ENCODE results near the gene IFI27L1.

The IFI27L1 gene

DNA sequence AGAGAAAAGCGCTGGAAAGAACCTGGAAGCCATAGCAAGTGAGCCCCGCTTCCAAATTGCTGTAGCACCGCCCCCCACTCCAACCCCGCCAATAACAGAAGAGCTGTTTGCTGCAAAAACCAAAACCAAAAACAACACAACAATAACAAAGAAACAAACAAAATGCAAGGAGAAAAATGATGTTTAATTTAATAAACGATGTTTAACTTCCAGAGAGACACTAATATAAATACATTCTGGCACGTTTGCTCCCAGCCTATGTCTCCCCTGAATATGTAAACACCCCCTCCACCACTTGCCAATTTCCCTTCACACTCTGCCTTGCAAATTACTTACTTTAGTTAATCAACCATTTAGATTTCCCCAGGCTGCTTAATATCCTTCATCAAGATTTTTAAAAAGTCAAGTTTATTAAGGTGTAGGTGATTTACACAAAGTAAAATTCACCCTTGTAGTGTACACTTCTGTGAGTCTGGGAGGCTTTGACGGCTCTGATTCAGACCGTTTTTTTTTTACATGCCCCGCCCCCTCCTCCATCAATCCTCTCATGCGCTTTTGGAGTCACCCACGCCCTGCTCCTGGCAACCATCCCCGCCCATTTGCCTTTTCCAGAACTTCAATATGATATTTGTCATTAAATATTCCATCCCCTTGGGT, 48.8 kb downstream of the IFI27L1 start:
- FAIRE-seq: peak; percentile 26
- no peak for DNase-seq (ENCODE audit: insufficient read length, low spot score)

DNA sequence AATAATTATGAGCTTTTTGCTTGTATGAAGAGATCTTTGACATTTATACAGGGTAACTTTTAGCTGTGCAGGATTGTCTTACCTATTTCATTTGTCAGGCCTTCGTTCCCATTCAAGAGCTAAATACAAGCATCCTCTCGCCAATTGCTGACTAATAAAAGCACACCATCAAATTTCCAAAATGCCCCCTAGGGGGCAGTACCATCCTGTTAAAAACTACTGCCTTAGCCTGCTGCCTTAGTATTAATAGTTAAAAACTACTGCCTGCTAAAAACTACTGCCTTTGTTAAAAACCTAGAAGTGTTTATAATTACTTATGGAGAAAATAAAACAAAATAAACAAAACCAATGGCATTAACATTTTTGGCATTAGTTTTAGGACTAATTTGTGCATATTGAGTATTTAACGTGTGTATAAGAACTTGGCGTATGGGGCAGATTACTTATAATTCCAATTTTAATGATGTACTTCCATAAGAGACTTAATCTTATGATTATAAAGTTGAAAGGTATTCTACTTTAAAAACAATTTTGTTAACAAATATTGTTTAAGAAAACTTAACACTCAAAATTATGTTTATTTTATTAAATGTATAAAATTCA, 51.3 kb downstream of the IFI27L1 start:
- FAIRE-seq: peak; percentile 85
- DNase-seq (ENCODE audit: insufficient read length, low spot score): no peak

DNA sequence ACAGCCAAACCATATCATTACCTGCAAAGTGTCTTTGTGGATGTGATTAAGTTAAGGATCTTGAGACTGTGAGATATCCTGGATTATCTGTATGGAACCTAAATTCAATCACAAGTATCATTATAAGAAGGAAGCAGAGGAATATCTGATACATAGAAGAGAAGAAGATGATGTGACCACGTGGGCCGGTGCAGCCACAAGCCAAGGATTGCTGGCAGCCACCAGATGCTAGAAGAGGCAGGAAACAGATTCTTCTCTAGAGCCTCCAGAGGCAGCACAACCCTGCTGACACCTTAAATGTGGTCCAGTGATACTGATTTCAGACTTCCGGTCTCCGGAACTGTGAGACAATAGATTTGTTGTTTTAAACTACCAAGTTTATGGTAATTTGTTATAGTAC, 54.4 kb downstream of the IFI27L1 start:
- FAIRE-seq: no peak
- DNase-seq (ENCODE audit: insufficient read length, low spot score): no peak

DNA sequence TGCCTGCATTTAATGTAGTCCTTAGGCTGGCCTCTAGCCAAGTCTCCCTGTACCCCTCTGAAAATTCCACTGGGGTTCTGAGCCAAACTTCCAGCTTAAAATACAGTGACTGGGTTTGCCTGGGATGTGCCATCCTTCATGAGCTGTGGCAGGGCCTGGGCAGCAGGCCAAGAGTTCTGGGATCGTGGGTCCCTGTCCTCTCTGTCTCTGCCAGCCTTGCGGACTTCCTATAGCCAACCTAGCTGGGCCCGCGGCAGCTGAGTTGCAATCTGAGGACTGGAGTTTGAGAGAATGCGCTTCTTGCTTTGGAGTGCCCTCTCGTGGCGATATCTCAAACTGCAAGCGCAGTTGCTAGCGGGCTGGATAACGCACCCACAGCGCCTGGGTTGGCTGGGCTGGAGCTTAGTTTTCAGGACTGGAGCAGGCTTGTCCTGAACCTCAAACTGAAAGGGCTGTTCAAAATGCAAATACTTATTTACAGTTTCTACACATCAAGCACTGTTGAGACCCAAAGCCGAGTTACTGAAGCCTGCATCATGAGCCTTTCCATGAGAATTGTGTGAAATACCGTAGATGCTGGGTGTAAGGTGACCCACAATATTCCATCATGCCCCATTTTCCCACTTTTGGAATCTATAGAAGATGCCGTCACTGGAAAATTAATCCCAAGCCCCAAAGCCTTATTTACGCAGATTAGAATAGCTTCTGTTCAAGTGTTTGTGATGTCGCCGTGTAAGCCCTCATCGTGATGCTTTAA, 55.6 kb downstream of the IFI27L1 start:
- peak; percentile 46 for DNase-seq (ENCODE audit: insufficient read length, low spot score)
- FAIRE-seq: peak; percentile 97

DNA sequence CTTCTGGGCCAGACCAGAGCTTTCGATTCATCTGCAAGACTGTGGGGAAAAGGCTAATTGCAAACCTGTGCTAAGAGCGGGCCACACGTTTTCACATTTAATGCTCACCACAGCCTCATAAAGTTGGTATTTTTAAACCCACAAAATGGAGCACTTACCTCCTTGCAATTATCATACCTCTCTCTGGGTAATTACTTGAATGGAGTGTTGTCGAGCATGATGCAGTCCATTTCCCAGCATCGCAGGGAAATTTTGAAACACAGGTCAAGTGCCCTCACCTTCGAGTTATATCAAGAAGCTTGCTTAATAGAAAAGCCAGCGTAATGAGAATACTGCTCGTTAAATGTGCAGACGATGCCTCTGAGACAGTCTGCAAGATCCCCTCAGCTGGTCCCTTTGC, 57.1 kb downstream of the IFI27L1 start:
- no peak for DNase-seq (ENCODE audit: insufficient read length, low spot score)
- FAIRE-seq: no peak

DNA sequence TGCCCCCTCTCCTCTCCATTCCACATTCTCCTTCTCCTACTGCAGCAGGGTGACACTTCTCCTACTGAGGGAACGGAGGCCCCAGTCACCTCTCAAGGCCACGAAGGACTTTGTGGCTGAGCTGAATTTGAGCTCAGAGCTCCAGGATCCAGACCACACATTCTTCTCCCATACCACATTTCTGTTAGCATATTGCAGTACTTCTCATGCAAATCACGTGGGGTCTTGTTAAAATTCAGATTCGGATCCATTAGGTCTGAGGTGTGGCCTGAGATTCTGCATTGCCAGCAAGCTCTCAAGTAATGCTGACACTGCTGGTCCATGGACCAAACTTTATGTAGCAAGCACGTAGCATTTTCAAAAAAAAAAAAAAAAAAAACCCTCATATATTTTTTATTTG, 57.9 kb downstream of the IFI27L1 start:
- DNase-seq (ENCODE audit: insufficient read length, low spot score): no peak
- no peak for FAIRE-seq

DNA sequence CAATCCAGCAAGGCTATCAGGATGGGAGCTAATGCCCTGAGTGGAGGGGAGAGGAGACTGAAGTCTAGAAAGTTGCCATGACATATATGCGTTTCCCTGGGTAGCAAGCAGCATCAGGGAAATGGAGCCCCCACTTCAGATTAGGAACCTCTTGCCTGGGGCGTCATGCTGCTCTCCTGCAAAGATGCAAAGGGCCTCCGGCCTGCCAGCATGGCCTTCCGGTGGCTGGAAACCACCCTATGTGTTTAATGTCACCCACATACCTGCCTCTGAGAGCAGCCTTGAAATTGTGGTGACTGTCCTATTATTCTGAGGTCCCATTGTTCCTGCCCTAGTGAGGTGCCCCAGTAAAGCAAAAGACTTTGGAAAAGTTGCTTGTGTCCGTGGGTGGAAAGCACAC, 58.3 kb downstream of the IFI27L1 start:
- FAIRE-seq: no peak

DNA sequence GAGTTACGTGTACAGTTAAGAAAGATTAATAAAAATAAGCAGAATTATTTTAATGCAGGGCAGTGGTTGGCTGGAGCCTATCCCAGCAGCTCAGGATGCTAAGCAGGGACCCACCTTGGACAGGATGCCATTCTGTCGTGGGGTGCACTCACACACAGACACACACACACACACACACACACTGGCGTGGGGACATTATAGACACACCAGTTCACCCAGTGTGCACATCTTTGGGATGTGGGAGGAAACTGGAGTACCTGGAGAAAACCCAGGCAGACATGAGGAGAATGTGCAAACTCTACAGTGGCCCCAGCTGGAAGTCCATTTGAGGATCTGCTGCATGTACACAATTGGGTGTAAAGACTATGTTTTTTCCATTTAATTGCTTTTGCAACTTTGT, 61.1 kb downstream of the IFI27L1 start:
- DNase-seq (ENCODE audit: insufficient read length, low spot score) (no peak), FAIRE-seq (no peak)

More for the DNA sequence above, 58.3 kb downstream of the IFI27L1 start:
- no peak for DNase-seq (ENCODE audit: insufficient read length, low spot score)

DNA sequence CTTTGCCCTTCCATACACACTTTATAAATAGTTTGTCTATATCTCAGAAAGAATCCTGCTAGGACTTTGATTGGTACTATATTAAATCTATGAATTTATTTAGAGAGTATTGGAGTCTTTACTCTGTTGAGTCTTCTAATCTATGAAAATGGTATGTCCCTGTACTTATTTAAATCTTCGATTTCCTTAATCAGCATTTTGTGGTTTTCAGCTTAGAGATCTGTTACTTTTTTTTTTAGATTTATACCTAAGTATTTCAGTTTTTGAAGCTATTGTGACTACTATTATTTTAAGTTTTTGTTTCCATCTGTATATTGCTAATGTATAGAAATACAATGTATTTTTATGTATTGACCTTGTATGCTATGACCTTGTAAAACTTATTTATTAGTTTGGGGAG, 61.7 kb downstream of the IFI27L1 start:
- FAIRE-seq: no peak
- DNase-seq (ENCODE audit: insufficient read length, low spot score): no peak

DNA sequence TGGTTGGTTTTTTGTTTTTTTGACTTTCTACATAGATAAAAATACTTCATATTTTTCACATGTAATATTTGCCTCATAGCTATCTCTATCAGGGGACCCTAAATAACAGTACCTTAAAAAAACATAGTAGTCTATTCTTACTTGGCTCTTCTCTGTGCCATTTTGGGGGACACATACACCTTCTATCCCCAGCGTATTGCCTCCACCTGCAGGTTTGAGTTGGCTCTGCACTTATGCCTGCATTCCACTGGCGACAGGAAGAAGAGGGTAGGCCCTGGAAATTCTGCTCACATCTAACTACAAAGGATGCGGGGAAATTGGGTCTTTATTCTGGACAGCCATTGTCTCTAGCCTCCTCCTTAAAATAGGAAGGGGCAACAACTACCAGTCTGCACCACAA, 62.1 kb downstream of the IFI27L1 start:
- FAIRE-seq (no peak), DNase-seq (ENCODE audit: insufficient read length, low spot score) (no peak)

DNA sequence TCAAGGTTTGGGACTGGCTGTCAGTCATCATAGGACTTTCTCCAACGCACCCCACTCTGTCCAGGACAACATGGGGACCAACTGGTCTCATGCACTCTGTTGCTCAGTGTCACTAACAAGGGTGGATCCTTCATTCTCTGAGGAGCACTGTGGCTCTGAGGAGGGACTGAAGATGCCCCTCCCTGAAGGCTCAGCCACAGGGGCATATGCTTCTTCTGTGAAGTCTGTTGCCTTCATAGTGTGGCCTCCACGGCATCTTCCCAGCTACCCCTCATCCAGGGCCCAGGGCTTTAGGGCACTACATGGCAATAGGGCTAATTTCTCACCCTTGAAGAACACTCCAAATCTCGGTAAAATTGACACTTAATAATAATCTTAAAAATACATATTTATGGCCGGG, 62.6 kb downstream of the IFI27L1 start:
- FAIRE-seq (no peak), DNase-seq (ENCODE audit: insufficient read length, low spot score) (no peak)

DNA sequence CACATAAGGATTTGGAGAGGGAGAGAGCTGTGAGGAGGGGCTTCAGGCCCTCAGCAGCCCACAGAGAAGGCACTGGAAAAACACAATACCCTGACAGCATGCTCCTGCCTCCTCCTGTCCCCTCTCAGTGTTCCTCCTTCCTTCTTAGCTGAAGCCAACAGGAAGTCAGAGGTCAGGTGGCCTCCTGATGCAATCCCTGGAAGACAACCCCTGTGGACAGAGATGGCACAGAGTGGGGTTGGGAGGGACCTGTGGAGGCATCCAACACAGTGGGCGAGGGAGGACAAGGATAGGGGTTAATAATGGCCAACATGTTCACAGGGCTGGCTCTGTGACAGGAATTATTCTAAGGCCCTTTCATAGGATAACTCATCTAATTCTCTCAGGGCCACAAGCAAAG, 63.7 kb downstream of the IFI27L1 start:
- DNase-seq (ENCODE audit: insufficient read length, low spot score): no peak
- FAIRE-seq: no peak

DNA sequence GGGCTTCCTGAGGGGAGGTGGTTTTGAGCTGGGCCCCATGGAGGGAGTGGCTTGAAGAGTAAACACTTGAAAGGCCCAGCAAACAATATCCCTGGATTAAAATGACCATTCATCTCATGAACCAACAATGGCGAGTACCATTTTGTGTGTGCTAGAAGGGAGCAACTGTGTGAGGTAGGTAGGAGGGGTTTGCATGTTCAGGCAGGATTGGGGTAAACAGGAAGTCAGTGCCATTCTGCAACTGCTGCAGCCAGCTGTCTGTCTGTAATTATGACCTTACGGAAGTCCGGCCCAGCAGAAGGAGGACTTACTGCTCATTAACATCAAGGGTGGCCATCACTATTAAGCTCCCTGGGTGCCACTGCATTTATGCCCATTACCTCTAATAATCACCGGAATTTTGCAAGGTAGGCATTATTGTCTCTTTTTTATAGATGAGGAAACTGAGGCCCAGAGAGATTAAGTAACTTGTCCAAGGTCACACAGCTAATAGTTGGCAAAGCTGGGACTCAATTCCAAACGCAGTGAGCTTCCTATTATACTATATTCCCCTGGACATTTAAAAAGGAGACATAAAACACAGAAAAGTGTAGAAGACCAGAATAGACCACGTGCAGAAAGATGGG, 64.9 kb downstream of the IFI27L1 start:
- FAIRE-seq (no peak), DNase-seq (ENCODE audit: insufficient read length, low spot score) (no peak)
